ENCODE results near the gene TM7SF3. TPM values are rescaled to one million over a fixed set of nuclear protein-coding genes. Genes with fewer than 3 reads are reported as not detected.

The TM7SF3 gene
- total RNA-seq, 2 experiments from 2014 or later, result 36.7 to 37.6 TPM

DNA sequence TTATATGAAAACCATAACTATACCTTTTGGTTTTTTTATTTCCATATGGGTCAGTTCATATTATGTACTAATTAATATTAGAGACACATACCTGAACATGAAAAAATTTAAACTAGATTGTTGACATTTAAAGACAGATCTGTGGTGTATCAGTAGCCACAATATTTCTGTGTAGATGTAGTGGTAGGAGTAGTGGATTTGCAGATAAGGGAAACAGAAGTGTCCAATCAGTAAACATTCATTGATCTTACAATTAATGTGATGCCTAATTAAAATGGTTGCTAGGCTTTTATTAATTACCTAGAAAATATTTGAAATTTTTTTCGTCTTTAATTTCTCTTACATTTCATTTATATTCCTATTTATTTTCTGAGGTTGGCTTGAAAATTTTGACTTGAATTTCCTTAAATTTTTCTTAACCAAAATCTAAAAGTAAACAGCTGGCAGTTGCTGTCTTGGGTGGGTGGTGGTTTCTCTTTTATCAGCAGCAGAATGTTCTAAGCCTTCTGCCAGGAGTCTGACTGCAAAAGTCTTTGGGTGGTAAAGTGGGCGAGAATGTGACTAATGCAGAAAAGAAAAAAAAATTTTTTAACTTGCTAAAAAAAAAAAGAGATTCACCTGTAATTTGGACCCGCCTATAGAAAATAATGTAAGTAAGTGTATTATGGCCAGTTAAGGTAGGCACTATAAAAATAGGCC is 73.5 kb downstream of the TM7SF3 start:
- Mint-ChIP-seq H3K9me3 (no peaks in the 10 kb centered on the region), H3K4me3 (peak overlapping the region; percentile 98), H3K27ac (peak overlapping the region; percentile 99), H3K27me3 (no peaks in the 10 kb centered on the region), H3K4me1 (ENCODE audit: low read depth) (peaks cover 45% of the 10 kb centered on the region), H3K36me3 (ENCODE audit: low read depth) (peaks cover 33% of the 10 kb centered on the region)
- intact Hi-C loops (cut with micrococcal nuclease), result no loop called here
- ATAC-seq (peak; percentile 8), DNase-seq (peak; percentile 56)
- ChIA-PET CTCF (interaction anchor here (1.3 kb wide), 1 partner anchor 74 kb away, joined by 8 read pairs; the partner anchor contains the start of gene TM7SF3), POLR2A (interaction anchor here (0.6 kb wide), 1 partner anchor 240 kb away, joined by 3 read pairs; no protein-coding TSS in a partner anchor)
- TF ChIP-seq, protein P1, sequence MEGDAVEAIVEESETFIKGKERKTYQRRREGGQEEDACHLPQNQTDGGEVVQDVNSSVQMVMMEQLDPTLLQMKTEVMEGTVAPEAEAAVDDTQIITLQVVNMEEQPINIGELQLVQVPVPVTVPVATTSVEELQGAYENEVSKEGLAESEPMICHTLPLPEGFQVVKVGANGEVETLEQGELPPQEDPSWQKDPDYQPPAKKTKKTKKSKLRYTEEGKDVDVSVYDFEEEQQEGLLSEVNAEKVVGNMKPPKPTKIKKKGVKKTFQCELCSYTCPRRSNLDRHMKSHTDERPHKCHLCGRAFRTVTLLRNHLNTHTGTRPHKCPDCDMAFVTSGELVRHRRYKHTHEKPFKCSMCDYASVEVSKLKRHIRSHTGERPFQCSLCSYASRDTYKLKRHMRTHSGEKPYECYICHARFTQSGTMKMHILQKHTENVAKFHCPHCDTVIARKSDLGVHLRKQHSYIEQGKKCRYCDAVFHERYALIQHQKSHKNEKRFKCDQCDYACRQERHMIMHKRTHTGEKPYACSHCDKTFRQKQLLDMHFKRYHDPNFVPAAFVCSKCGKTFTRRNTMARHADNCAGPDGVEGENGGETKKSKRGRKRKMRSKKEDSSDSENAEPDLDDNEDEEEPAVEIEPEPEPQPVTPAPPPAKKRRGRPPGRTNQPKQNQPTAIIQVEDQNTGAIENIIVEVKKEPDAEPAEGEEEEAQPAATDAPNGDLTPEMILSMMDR (IDR thresholded peaks at IDR 0.05), result no peak

DNA sequence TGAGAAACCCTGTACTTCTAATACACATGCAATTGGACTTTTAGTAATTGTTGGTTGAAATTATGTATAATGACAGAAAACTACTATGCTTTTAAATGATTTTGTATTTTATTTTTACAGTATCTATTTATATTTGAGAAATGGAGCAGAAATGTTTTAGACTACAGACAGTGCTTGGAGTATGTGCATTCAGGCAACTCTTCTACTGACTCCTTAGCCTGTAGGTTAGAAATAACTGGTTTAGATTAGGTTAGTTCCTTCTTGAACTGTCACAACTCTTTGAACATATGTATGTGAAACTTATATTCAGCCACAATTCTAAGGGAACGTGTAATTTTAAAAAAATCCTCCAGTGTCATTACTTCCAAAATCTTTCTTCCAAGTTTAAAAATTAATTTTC is 74.2 kb downstream of the TM7SF3 start:
- ChIA-PET POLR2A (no interaction called here), CTCF (interaction anchor here (1.6 kb wide), 1 partner anchor 74 kb away, joined by 11 read pairs; the partner anchor contains the start of gene TM7SF3)
- no peak for DNase-seq
- Mint-ChIP-seq H3K36me3 (ENCODE audit: low read depth) (peaks cover 37% of the 10 kb centered on the region), H3K4me3 (peak overlapping the region; percentile 98), H3K4me1 (ENCODE audit: low read depth) (peaks cover 50% of the 10 kb centered on the region), H3K27ac (peak overlapping the region; percentile 99), H3K9me3 (no peaks in the 10 kb centered on the region), H3K27me3 (no peaks in the 10 kb centered on the region)
- ATAC-seq, result no peak
- intact Hi-C loops (cut with micrococcal nuclease), result loop anchor here (5.0 kb wide), 1 partner anchor 32 kb away; no protein-coding TSS in a partner anchor
- TF ChIP-seq, protein P1 (IDR thresholded peaks at IDR 0.05), result no peak

DNA sequence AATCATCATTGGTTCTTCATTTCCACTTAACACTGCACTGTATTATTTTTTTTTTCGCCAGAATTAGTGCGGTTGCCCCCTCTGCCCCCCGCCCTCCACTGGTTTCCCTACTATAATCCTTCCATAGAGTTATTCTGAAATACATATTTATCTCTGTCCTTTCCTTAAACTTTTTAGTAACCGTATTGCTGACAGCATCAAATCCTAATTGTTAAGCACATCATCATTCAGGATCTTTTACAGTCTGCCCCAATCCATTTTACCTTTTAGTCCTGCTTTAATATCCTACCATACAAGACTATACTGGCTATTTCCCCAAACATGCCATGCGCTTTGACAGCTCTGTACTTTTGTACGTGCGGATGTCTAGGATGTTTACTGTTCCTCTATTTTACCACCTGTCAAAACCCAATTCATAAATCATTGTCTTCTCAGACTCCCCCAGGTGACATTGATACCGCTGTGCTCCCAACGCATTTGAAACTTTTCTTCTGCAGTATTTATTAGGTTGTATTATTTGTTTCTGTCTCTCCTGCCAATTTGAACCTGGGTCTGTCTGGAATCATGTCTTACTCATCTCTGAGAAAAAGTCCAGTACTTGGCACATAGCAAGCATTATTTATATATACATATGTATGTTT is 74.9 kb downstream of the TM7SF3 start:
- TF ChIP-seq, protein P1 (IDR thresholded peaks at IDR 0.05), result no peak
- no peak for DNase-seq
- Mint-ChIP-seq H3K27ac (peak overlapping the region; percentile 99), H3K4me1 (ENCODE audit: low read depth) (peaks cover 52% of the 10 kb centered on the region), H3K4me3 (peak overlapping the region; percentile 98), H3K27me3 (no peaks in the 10 kb centered on the region), H3K9me3 (no peaks in the 10 kb centered on the region), H3K36me3 (ENCODE audit: low read depth) (peaks cover 41% of the 10 kb centered on the region)
- ChIA-PET POLR2A (interaction anchor here (1.0 kb wide), 1 partner anchor 13 kb away, joined by 3 read pairs; no protein-coding TSS in a partner anchor), CTCF (interaction anchor here (0.5 to 1.6 kb wide), 2 partner anchors 33 to 75 kb away, joined by 3 to 11 read pairs; partner anchors contain the start of gene TM7SF3)
- no peak for ATAC-seq
- intact Hi-C loops (cut with micrococcal nuclease), result loop anchor here (5.0 kb wide), 1 partner anchor 33 kb away; no protein-coding TSS in a partner anchor

DNA sequence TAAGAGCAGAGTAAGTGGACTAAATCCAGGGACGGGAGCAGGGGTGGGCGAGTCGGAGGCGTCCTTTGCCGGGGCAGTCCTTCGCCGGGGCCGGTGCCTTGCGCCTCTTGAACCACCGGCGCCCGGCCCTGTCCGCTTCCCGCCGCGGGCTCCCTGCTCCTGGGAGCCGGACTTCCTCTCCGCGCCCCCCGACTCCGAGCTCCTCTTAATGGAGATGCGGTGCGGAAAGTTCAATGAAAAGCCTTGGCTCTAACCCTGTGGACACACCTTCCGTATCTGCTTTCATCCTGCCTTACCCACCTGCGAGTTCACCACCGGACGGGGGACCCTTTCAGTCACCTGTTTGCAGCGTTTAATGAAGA is 75.5 kb downstream of the TM7SF3 start:
- ATAC-seq (peak; percentile 1), DNase-seq (peak; percentile 45)
- no peaks in the 10 kb centered on the region for H3K9me3 Mint-ChIP-seq
- H3K36me3 Mint-ChIP-seq (ENCODE audit: low read depth), result peaks cover 41% of the 10 kb centered on the region
- H3K27me3 Mint-ChIP-seq, result no peaks in the 10 kb centered on the region
- ChIA-PET POLR2A (interaction anchor here (1.0 kb wide), 1 partner anchor 12 kb away, joined by 3 read pairs; no protein-coding TSS in a partner anchor), CTCF (interaction anchor here (0.5 to 1.6 kb wide), 2 partner anchors 33 to 76 kb away, joined by 3 to 11 read pairs; partner anchors contain the start of gene TM7SF3)
- TF ChIP-seq, protein P1 (IDR thresholded peaks at IDR 0.05), result no peak
- H3K4me3 Mint-ChIP-seq, result peak overlapping the region; percentile 98
- peak overlapping the region; percentile 99 for H3K27ac Mint-ChIP-seq
- peaks cover 50% of the 10 kb centered on the region for H3K4me1 Mint-ChIP-seq (ENCODE audit: low read depth)
- intact Hi-C loops (cut with micrococcal nuclease), result loop anchor here (5.0 kb wide), 1 partner anchor 34 kb away; no protein-coding TSS in a partner anchor

Measured in activated CD8-positive, alpha-beta T cell treated with anti-CD3 and anti-CD28 coated beads for 36 hours (primary cell).